Amniotic epithelial cell (primary cell): ENCODE results near the gene CEP85L.

ENCODE experiments used
- DNase-seq: peaks from one replicate; pipeline ENCODE4 v3.0.0-alpha.2; 2010; ENCODE audit warnings: low read depth

The CEP85L gene

DNA sequence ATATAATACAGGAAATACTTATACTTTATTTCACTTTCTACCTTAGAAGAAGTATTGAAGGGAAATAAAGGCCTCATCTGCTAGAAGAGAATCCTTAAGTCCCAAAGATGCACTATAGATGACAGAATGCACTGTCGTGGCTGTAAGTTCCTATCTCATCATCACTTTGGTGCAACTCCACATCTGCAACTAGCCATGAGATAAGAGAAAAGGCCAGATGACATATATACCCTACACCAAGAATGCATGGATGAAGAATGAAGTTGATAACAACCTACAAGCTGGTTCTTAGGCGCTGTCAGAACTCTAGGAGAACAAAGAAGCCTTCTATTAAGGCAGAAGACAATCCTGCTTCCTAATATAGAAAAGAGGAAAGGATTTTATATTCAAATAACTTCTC, 114.9 kb downstream of the CEP85L start:
- DNase-seq: no peak

DNA sequence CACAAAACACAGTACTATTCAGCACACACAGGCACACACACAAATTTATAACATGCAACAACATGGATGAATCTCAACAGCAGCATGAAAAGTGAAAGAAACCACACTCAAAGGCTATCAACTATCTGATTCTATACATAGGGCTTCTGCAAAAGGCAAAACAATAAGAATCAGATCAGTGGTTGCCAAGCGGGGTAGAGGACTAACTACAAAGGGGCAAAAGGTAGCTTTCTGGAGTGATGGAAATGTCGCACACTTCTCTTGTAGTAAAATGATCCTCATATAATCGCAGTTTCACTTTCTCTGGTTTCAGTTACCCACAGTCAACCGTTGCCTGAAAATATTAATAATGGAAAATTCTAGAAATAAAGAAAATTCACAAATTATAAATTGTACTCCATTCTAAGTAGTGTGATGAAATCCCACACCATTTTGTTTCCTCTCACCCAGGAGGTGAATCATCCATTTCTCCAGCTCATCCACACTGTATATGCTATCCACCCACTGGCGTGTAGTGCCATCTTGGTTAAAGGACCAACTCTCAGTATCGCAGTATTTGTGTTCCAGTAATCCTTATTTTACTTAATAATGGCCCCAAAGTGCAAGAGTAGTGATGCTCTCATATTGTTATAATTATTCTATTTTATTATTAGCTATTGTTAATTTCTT, 116.1 kb downstream of the CEP85L start:
- no peak for DNase-seq

DNA sequence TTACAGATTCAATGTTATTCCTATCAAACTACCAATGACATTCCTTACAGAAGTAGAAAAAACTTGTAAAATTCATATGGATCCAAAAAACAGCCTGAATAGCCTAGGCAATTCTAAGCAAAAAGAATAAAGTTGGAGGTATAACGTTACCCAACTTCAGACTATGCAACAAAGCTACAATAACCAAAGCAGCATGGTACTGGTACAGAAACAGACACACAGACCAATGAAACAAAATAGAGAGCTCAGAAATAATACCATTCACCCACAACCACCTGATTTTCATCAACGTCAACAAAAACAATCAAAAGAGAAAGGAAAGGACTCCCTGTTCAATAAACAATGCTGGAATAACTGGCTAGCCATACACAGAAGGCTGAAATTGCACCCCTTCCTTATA, 120.4 kb downstream of the CEP85L start:
- no peak for DNase-seq

DNA sequence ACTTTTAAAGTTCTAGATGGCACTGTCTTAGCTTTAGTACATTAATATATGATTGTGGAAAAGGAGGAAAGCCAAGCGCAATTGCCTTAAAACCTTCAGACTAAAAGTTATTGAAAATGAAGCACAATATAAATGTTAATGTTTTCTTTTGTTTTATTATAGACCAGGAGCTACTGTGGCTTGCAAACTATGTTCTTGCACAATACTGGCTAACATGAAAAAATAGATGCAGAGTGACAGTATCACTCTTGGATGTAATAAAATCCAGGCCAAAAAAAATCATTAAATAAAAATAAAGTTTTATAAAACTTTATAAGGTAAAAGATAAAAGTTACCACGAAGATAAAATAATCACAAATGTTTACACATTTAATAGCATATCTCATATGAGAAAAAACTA, 121.6 kb downstream of the CEP85L start:
- no peak for DNase-seq

- DNase-seq: no peak
Measured at GRCh38 chr6:118528129-118528528, 123.3 kb downstream of the CEP85L start.

- DNase-seq: no peak
Measured at GRCh38 chr6:118525913-118526780, 125.2 kb downstream of the CEP85L start.

- DNase-seq: no peak
Measured at GRCh38 chr6:118524686-118525085, 126.7 kb downstream of the CEP85L start.

- no peak for DNase-seq
Measured at GRCh38 chr6:118523216-118523615, 128.2 kb downstream of the CEP85L start.

DNA sequence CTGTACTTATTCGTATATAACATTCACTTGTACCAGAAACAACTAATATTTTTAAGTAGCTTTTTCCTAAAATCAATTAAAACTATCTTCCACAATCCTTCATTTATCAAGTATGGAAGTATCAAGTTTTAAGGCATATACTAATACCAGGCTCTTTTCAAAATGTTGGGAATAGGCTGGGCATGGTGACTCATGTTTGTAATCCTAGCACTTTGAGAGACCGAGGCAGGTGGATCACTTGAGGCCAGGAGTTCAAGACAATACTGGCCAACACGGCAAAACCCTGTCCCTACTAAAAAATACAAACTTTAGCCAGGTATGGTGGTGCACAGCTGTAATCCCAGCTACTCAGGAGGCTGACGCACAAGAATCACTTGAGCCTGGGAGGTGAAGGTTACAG, 129.0 kb downstream of the CEP85L start:
- no peak for DNase-seq

GRCh38 chr6:118514689-118515088, 136.7 kb downstream of the CEP85L start:
- DNase-seq: no peak

DNA sequence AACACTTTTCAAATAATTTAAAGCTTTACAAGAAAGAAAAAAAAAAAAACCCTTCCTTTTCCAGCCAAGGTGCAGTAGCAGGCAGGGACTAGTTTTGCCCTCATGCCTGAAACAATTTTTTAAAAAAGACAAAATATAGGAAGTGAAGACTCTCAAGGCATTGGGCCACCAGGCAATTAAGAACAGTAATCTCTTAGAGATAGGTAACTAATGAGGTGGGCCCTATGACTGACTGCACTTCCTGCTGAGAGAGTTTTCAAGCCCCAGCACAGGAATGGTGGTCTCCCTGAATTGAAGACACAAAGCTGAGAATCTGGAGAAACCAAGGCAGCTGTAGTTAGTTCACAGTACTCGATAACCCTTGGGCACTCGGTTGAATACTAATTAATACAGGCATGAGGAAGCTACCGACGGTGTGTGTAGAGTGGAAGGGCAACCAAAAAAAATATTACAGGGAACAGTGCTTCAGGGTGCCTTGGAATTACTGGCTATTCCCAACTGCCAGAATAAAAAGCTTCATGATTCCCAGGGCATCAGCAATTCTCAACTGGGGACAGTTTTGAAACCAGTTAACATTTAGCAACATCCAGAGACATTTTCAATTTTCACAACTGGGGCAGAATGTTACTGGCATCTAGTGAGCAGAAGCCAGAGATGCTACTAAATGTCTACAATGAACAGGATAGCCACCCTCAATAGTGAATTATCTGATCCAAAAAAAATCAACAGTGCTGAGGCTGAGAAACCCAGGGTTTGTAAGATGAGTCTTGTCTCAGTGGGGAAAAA, 139.3 kb downstream of the CEP85L start:
- no peak for DNase-seq

- peak; percentile 37 for DNase-seq
Measured at GRCh38 chr6:118509009-118509617, 142.3 kb downstream of the CEP85L start.

DNA sequence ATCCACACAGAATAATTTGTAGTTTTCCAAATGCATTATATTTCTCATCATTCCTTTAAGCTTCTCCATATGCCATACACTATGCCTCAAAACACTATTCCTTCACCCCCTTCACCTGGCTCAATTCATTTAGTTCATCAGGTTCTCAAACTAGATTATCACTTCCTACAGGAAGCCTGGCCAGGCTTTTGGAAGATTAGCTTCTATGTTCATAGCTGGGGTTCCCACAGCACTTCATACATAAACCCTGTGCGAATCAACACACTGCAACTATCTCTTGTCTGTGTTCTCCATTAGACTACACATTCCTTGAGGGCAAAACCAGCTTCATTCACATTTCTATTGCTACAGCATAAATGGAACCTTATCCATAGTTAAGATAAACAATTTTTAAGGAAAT, 143.8 kb downstream of the CEP85L start:
- DNase-seq: no peak

- DNase-seq: no peak
Measured at GRCh38 chr6:118506071-118506638, 145.2 kb downstream of the CEP85L start.

- no peak for DNase-seq
Measured at GRCh38 chr6:118505656-118506055, 145.7 kb downstream of the CEP85L start.

- no peak for DNase-seq
Measured at GRCh38 chr6:118504611-118505010, 146.8 kb downstream of the CEP85L start.

- no peak for DNase-seq
Measured at GRCh38 chr6:118502169-118502568, 149.2 kb downstream of the CEP85L start.

DNA sequence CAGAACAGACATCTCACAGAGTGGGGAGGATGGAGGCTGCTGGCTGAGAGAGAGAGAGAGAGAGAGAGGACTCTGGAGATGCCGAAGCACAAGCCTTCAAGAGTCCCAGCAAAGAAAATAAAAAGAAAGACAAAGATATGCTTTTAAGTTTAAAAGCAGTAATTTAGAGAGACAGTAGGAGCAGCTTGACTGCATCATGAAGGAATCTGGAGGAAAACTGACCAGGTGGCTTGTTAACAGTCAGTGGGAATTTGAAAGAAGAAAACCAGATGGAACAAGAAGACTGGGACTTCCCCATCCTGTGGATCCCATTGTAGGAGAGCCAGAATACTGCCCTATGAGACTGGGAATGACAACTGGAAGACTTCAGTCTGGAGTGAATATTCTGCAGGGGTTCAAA, 149.6 kb downstream of the CEP85L start:
- no peak for DNase-seq

GRCh38 chr6:118501099-118501498, 150.3 kb downstream of the CEP85L start:
- DNase-seq: no peak

GRCh38 chr6:118500130-118501015, 151.0 kb downstream of the CEP85L start:
- peak; percentile 59 for DNase-seq
